Measurements from ENCODE around the gene NOP10. TPM values are rescaled to one million over a fixed set of nuclear protein-coding genes. Genes with fewer than 3 reads are reported as not detected.

NOP10 gene
- total RNA-seq, 1 donor from 2014 or later = 137 TPM

- DNase-seq = no peak
- H3K4me1 Mint-ChIP-seq (ENCODE audit: low read depth, unreplicated experiment) = no peaks in the 10 kb centered on the region
- no peaks in the 10 kb centered on the region for H3K27me3 Mint-ChIP-seq (ENCODE audit: unreplicated experiment)
- TF ChIP-seq CTCF (IDR thresholded peaks at IDR 0.05; ENCODE audit: partially characterized antibody, unreplicated experiment) = no peak
- no peak overlapping the region for H3K27ac Mint-ChIP-seq (ENCODE audit: unreplicated experiment)
- no peaks in the 10 kb centered on the region for H3K9me3 Mint-ChIP-seq (ENCODE audit: unreplicated experiment)
- H3K4me3 Mint-ChIP-seq (ENCODE audit: unreplicated experiment) = no peak overlapping the region
- peaks cover 5% of the 10 kb centered on the region for H3K36me3 Mint-ChIP-seq (ENCODE audit: unreplicated experiment)
Observed at GRCh38 chr15:34324933-34325332, 18.0 kb downstream of the NOP10 start.

GRCh38 chr15:34323217-34323616, 19.7 kb downstream of the NOP10 start:
- TF ChIP-seq CTCF (IDR thresholded peaks at IDR 0.05; ENCODE audit: partially characterized antibody, unreplicated experiment) = no peak
- DNase-seq = no peak
- Mint-ChIP-seq H3K4me1 (ENCODE audit: low read depth, unreplicated experiment) (peaks cover 4% of the 10 kb centered on the region), H3K9me3 (ENCODE audit: unreplicated experiment) (peaks cover 3% of the 10 kb centered on the region), H3K27ac (ENCODE audit: unreplicated experiment) (no peak overlapping the region), H3K4me3 (ENCODE audit: unreplicated experiment) (no peak overlapping the region), H3K27me3 (ENCODE audit: unreplicated experiment) (no peaks in the 10 kb centered on the region), H3K36me3 (ENCODE audit: unreplicated experiment) (peaks cover 5% of the 10 kb centered on the region)

GRCh38 chr15:34318277-34319079, 24.5 kb downstream of the NOP10 start:
- H3K27ac Mint-ChIP-seq (ENCODE audit: unreplicated experiment) = peak overlapping the region; percentile 2
- peak overlapping the region; percentile 79 for H3K4me3 Mint-ChIP-seq (ENCODE audit: unreplicated experiment)
- peak; percentile 35 for DNase-seq
- peaks cover 3% of the 10 kb centered on the region for H3K9me3 Mint-ChIP-seq (ENCODE audit: unreplicated experiment)
- no peaks in the 10 kb centered on the region for H3K27me3 Mint-ChIP-seq (ENCODE audit: unreplicated experiment)
- H3K36me3 Mint-ChIP-seq (ENCODE audit: unreplicated experiment) = peaks cover 5% of the 10 kb centered on the region
- TF ChIP-seq CTCF (IDR thresholded peaks at IDR 0.05; ENCODE audit: partially characterized antibody, unreplicated experiment) = no peak
- H3K4me1 Mint-ChIP-seq (ENCODE audit: low read depth, unreplicated experiment) = peaks cover 4% of the 10 kb centered on the region

GRCh38 chr15:34314491-34315490, 28.1 kb downstream of the NOP10 start:
- Mint-ChIP-seq H3K36me3 (ENCODE audit: unreplicated experiment) (no peaks in the 10 kb centered on the region), H3K27me3 (ENCODE audit: unreplicated experiment) (peaks cover 2% of the 10 kb centered on the region), H3K9me3 (ENCODE audit: unreplicated experiment) (peaks cover 5% of the 10 kb centered on the region), H3K4me3 (ENCODE audit: unreplicated experiment) (no peak overlapping the region), H3K4me1 (ENCODE audit: low read depth, unreplicated experiment) (peaks cover 7% of the 10 kb centered on the region), H3K27ac (ENCODE audit: unreplicated experiment) (no peak overlapping the region)
- no peak for DNase-seq
- TF ChIP-seq CTCF (IDR thresholded peaks at IDR 0.05; ENCODE audit: partially characterized antibody, unreplicated experiment) = no peak

Measured in glutamatergic neuron (in vitro differentiated cells).